GM21390 (cell line): ENCODE results near the gene DENND6B.

Source experiments
- ATAC-seq: cut with Tn5 transposase; IDR thresholded peaks from one replicate; pipeline ENCODE4 v1.9.1; 2021; ENCODE audit not compliant: unreplicated experiment

DENND6B gene

GRCh38 chr22:50304528-50305392 is 22.1 kb downstream of the DENND6B start:
- no peak for ATAC-seq

- ATAC-seq: no peak
These were observed 22.8 kb downstream of the DENND6B start for GRCh38 chr22:50303848-50304527.

- ATAC-seq: no peak
These were observed 23.3 kb downstream of the DENND6B start for GRCh38 chr22:50303515-50303847.

- no peak for ATAC-seq
These were observed 24.2 kb downstream of the DENND6B start for GRCh38 chr22:50302564-50302963.

- ATAC-seq: no peak
These were observed 24.7 kb downstream of the DENND6B start for GRCh38 chr22:50302041-50302541.

- no peak for ATAC-seq
These were observed 25.2 kb downstream of the DENND6B start for GRCh38 chr22:50301581-50301991.

GRCh38 chr22:50300620-50301257 is 26.1 kb downstream of the DENND6B start:
- no peak for ATAC-seq

GRCh38 chr22:50299785-50300619 is 26.8 kb downstream of the DENND6B start:
- ATAC-seq: no peak

- no peak for ATAC-seq
These were observed 27.7 kb downstream of the DENND6B start for GRCh38 chr22:50298937-50299784.

GRCh38 chr22:50298266-50298637 is 28.6 kb downstream of the DENND6B start:
- no peak for ATAC-seq

- no peak for ATAC-seq
These were observed 29.1 kb downstream of the DENND6B start for GRCh38 chr22:50297510-50298265.

- no peak for ATAC-seq
These were observed 29.9 kb downstream of the DENND6B start for GRCh38 chr22:50296658-50297490.

GRCh38 chr22:50294319-50294656 is 32.5 kb downstream of the DENND6B start:
- no peak for ATAC-seq

- no peak for ATAC-seq
These were observed 33.1 kb downstream of the DENND6B start for GRCh38 chr22:50293441-50294318.

- no peak for ATAC-seq
These were observed 34.0 kb downstream of the DENND6B start for GRCh38 chr22:50292643-50293440.

GRCh38 chr22:50289942-50290630 is 36.7 kb downstream of the DENND6B start:
- ATAC-seq: no peak
